Measurements from ENCODE around the gene EEF2.
"Not testable (repeated sequence)": the region's sequence is repeated elsewhere in the genome, so short reads cannot be mapped to it uniquely, and the experiment has no call there.

Gene EEF2

DNA sequence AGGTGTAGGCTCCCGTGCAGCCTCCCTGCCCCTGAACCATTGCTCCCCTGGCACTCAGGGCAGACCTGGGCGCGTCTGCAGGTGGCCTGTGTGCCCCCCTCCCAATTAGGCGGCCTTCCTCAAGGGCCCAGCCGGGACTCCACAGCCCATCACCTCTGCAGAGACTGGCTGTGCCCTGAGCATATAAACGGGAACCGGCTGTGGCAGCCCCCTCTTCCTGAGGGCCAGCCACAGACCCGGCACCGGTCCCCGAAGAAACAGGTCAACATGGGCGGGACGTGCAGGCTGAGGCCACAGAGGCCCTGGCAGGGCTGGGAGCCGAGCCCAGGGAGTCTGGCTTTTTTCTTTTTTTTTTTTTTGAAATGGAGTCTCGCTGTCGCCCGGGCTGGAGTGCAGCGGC lies 34.3 kb upstream of the EEF2 start:
- peaks cover 32% of the 10 kb centered on the region for H3K36me3 Mint-ChIP-seq (ENCODE audit: insufficient read depth)
- DNase-seq (no peak), ATAC-seq (replicated peaks) (no peak)
- no peak overlapping the region for H3K27ac Mint-ChIP-seq
- no peak overlapping the region for H3K4me3 Mint-ChIP-seq
- no peaks in the 10 kb centered on the region for H3K9me3 Mint-ChIP-seq
- peaks cover 9 to 10% of the 10 kb centered on the region in 2 donors for H3K4me1 Mint-ChIP-seq (ENCODE audit: low read depth in 2 of 2)
- no peaks in the 10 kb centered on the region for H3K27me3 Mint-ChIP-seq

DNA sequence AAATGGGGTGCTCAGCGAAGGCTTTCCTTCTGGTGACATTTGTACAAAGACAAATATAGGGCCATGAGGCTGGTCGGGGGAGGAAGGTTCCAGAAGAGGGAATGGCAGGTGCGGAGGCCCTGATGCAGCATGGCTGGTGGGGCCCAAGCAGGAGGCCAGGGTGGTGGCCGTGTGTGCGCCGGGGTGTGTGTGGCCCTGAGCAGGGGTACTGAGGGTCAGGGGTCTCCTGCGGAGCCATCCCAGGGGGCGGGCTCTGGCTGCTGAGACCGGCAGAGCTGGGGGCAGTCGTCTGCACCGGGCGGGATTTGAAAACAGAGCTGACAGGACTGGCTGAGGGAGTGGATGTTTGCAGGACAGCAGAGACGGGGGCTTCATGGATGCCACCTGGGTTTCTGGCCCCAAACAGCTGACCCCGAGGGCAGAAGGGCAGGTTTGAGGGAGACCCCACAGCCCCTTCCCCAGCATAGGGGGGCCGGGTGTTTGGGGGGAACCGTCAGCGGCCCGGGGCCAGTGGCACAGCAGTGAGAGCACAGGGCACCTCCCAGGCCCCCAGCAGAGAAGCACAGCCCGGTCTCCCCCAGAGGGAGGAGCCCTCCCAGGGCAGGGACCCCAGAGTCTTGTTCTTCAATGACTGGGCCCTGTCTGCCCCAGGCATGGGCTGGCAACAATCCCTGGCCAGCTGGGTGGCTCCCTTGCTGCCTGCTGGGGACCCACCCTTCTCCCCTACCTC lies 33.7 kb upstream of the EEF2 start:
- no peak overlapping the region for H3K4me3 Mint-ChIP-seq
- ATAC-seq (replicated peaks) (no peak), DNase-seq (no peak)
- H3K9me3 Mint-ChIP-seq: no peaks in the 10 kb centered on the region
- H3K36me3 Mint-ChIP-seq (ENCODE audit: insufficient read depth): peaks cover 36% of the 10 kb centered on the region
- H3K27ac Mint-ChIP-seq: peak overlapping the region; percentile 67 to 77
- H3K27me3 Mint-ChIP-seq: no peaks in the 10 kb centered on the region
- peaks cover 9 to 10% of the 10 kb centered on the region in 2 donors for H3K4me1 Mint-ChIP-seq (ENCODE audit: low read depth in 2 of 2)

DNA sequence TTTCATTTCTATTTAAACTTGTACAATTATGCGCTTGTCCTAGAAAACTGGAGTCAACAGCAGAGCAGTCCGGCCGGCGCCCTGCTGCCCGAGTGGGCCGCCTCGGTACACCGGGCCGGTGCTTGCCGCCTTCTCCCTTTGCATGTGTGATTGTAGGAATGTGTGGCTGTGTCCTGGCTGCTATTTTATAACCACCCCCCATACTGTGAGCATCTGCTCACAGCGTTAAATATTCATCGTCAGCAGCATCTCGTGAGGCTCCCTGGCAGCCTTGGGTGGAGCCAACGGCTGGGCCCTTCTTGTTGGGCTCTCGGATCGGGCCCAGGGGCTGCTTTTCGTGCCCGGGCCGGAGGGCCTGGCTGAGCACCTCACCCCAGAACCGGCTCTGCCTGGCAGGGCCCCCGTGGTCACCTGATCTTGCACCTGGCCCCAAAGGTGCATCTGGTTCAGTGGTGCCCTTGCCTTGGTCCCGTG lies 32.9 kb upstream of the EEF2 start:
- no peaks in the 10 kb centered on the region for H3K27me3 Mint-ChIP-seq
- no peaks in the 10 kb centered on the region for H3K9me3 Mint-ChIP-seq
- peaks cover 36% of the 10 kb centered on the region for H3K36me3 Mint-ChIP-seq (ENCODE audit: insufficient read depth)
- H3K4me3 Mint-ChIP-seq: no peak overlapping the region
- ATAC-seq (replicated peaks): no peak
- DNase-seq: no peak
- H3K4me1 Mint-ChIP-seq (ENCODE audit: low read depth in 2 of 2): peaks cover 9 to 12% of the 10 kb centered on the region in 2 donors
- peak overlapping the region; percentile 67 to 77 for H3K27ac Mint-ChIP-seq

DNA sequence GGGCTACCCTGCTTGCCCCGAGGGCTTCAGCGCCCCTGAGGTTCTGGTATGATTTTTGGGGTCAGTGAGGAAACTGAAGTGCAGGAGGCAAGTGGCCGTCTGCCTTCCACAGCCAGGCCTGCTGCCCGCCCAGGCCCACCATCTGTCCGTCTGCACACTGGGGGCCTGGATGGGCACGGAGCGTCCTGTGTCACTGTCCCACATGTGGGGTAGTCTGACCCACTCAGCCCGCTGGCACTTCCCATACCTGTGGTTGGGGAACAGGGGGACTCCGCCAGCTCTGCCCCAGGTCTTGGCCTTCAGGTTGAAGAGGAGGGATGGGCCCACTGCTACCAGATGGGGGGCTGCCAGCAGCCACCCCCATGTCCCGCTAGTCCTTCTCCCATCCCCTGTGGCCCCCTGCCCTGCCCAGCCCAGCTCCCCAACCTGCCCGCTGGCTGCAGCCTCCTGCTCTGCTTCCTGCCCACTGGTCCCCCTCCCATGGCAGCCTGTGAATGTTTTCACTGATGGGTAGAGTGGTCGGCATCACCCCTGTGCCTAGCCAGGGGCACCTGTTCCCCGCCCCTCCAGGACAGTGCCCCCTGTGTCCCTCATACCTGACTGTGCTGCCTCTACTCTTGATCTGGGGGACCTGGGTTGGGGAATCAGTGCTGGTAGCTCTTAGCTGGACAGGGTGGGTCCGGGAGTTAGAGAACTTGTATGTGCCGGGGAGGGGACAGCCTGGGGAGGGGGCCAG lies 31.8 kb upstream of the EEF2 start:
- Mint-ChIP-seq H3K27me3 (no peaks in the 10 kb centered on the region), H3K9me3 (no peaks in the 10 kb centered on the region), H3K27ac (no peak overlapping the region), H3K4me3 (no peak overlapping the region), H3K4me1 (ENCODE audit: low read depth in 2 of 2) (peaks cover 18 to 19% of the 10 kb centered on the region in 2 donors), H3K36me3 (ENCODE audit: insufficient read depth) (peaks cover 34% of the 10 kb centered on the region)
- DNase-seq (no peak), ATAC-seq (replicated peaks) (no peak)

- H3K4me1 Mint-ChIP-seq (ENCODE audit: low read depth in 2 of 2): peaks cover 19% of the 10 kb centered on the region in 2 donors
- peaks cover 32% of the 10 kb centered on the region for H3K36me3 Mint-ChIP-seq (ENCODE audit: insufficient read depth)
- ATAC-seq (replicated peaks) (no peak), DNase-seq (no peak)
- peak overlapping the region in 1 of 2 donors; percentile 68 for H3K27ac Mint-ChIP-seq
- H3K9me3 Mint-ChIP-seq: no peaks in the 10 kb centered on the region
- no peaks in the 10 kb centered on the region for H3K27me3 Mint-ChIP-seq
- H3K4me3 Mint-ChIP-seq: peak overlapping the region in 1 of 2 donors; percentile 10
These were observed 31.2 kb upstream of the EEF2 start for GRCh38 chr19:4016486-4016885.

DNA sequence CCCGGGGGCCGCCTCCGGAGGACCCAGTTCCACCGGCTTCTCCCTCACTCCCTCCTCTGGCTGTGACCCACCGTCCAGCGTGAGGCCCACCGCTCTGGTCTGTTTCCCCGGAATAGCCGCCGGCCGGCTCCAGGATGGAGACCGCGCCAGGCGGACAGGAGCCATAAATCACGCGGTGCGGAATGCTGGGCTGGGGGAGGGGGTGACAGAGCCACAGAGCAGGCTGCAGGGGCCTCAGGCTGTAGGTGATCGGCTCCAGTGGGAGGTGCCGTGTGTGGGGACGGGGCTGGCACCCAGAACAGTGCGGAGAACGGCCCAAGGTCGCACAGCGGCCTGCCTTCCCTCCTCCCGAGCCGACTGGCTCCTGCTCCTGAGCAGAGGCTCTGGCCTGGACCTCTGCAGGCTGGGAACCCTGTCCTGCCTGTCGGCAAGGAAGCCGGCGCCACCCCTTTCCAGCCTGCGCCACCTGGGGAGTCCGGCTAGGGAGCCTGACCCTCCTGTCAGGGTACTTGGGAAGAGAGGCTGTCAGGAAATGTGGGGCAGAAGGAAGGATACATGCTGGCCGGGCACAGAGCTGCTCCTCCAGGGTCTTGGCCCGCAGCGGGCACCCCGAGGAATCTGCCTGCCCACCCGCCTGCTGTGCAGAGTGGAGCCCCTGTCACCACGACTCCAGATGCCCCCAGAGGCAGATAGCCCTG lies 30.6 kb upstream of the EEF2 start:
- Mint-ChIP-seq H3K27me3 (no peaks in the 10 kb centered on the region), H3K36me3 (ENCODE audit: insufficient read depth) (peaks cover 32% of the 10 kb centered on the region), H3K27ac (peak overlapping the region in 1 of 2 donors; percentile 68), H3K9me3 (no peaks in the 10 kb centered on the region), H3K4me1 (ENCODE audit: low read depth in 2 of 2) (peaks cover 23 to 24% of the 10 kb centered on the region in 2 donors), H3K4me3 (peak overlapping the region in 1 of 2 donors; percentile 10)
- ATAC-seq (replicated peaks) (no peak), DNase-seq (no peak)

DNA sequence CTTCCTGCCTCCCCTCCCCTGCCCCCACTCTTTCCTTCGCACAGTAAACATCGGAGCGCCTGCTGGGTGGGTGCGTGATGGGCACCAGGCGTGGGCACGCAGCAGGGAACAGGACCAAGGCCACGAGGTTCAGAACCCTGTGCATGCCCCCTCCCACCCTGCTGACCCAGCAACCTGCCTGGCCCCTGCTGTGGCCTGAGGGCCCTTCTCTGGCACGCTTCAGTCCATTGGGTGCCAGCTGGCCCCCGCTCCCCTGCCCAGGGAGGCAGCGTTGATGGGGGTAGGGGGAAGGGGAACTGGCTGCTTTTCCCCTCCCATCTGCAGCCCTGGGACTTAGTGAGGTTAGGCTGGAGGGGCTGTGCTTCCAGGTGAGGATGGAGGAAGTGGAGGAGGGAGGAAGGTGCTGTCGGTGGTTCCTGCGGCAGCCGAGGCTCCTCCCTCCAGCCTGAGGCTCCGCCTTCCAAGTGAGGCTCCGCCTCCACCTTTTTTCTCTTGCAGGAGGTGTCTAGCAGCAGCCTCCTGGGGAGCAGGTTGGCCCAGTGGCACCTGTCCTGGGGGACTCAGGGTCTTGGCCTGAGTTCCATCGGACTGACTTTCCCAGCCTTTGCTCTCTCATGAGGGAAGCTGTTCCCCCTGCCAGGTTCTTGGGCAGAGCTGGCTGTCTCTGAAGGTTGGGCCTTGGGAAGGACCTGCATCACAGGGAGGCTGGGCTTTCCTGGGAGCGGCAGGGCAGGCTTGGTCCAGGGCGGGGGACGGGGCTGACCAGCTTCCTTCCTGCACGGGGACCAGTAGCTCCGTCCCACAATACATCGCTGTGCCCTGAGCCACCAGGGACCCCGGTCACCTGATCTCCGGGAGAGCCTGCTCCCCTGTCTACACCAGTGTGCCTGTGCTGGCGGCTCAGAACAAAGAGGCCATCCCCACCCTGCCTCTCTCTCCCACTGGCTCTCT lies 29.6 kb upstream of the EEF2 start:
- Mint-ChIP-seq H3K4me1 (ENCODE audit: low read depth in 2 of 2) (peaks cover 23 to 24% of the 10 kb centered on the region in 2 donors), H3K36me3 (ENCODE audit: insufficient read depth) (peaks cover 32% of the 10 kb centered on the region), H3K27me3 (no peaks in the 10 kb centered on the region), H3K27ac (peak overlapping the region in 1 of 2 donors; percentile 80), H3K9me3 (no peaks in the 10 kb centered on the region), H3K4me3 (peak overlapping the region in 1 of 2 donors; percentile 5)
- ATAC-seq (replicated peaks): peak; percentile 48
- DNase-seq: peak in 2 of 3 experiments; percentile 14 to 22

DNA sequence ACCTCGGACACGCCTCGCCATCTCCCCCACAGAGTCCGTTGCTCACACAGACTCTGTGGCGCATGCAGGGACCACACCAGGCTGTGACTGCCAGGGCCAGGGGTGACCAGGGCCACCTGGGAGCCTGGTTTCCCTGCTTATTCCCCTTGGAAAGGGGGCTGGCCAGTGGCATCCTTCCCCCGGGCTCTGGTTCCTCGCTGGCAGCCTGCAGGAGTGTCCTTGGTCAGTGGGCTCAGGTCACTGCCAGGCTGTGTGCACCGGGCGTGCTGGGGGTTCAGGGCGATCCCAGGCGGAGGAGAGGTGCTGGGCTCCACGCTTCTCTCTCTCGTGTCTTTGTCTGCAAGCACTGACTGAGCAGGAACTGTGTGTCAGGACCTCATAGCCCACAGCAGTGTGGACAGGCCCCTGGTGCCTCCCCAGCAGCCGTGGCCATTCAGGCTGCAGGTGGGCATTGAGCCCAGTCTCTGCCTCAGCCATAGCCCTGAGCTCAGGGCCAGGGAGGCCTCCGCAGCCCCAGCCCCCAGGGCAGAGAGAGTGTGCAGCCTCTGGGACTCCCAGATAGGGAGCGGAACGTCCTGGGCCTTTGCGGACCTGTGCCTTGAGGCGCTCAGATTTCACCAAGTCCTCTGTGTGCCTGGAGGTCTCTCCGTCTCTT lies 28.8 kb upstream of the EEF2 start:
- Mint-ChIP-seq H3K9me3 (no peaks in the 10 kb centered on the region), H3K4me3 (no peak overlapping the region), H3K36me3 (ENCODE audit: insufficient read depth) (peaks cover 32% of the 10 kb centered on the region), H3K27me3 (no peaks in the 10 kb centered on the region), H3K27ac (peak overlapping the region in 1 of 2 donors; percentile 80), H3K4me1 (ENCODE audit: low read depth in 2 of 2) (peaks cover 26 to 32% of the 10 kb centered on the region in 2 donors)
- ATAC-seq (replicated peaks): no peak
- no peak for DNase-seq

GRCh38 chr19:4012975-4013634 lies 27.8 kb upstream of the EEF2 start:
- no peaks in the 10 kb centered on the region for H3K27me3 Mint-ChIP-seq
- H3K4me3 Mint-ChIP-seq: no peak overlapping the region
- peaks cover 28% of the 10 kb centered on the region for H3K36me3 Mint-ChIP-seq (ENCODE audit: insufficient read depth)
- no peaks in the 10 kb centered on the region for H3K9me3 Mint-ChIP-seq
- no peak for DNase-seq
- H3K4me1 Mint-ChIP-seq (ENCODE audit: low read depth in 2 of 2): peaks cover 30 to 36% of the 10 kb centered on the region in 2 donors
- ATAC-seq (replicated peaks): no peak
- peak overlapping the region; percentile 35 to 80 for H3K27ac Mint-ChIP-seq

DNA sequence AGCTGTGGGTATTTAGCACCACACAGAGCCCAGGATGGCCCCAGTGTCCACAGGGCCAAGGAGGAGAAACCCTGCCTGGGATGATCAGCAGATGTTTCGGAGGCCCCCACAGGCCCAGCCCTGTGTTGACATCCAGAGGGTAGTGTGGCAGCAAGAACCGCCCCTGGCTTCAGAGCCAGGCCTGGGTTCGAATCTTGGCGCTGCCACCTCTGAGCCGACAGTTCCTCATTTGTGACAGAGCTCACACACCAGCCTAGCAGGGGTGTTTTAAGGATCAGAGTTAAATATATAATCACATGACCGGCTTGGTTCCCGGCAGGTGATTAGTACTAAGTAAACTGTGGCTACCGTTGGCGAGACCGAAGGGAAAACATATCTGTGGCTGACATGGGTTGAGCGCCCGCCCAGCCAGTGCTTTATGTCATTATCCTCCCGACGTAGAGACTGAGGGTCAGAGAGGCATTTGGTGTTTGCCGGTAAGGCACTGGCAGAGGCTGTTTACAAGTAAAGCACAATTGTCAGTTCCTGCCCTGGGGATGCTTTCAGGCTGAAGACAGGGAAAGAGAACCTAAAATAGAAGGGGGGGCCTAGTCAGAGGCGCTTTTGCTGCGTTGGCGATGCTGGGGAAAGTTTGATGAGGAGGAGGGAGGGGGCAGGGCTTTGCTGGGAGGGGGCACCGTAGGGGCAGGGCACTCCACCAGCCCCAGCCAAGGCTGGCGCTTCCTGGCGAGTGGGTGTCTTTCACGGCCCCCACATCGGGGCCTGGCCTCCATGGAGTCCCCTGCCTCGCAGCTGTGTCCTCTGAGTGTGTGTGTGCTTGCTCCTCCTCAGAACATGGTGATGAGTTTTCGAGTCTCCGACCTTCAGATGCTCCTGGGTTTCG lies 27.1 kb upstream of the EEF2 start:
- DNase-seq (no peak), ATAC-seq (replicated peaks) (no peak)
- peaks cover 30 to 36% of the 10 kb centered on the region in 2 donors for H3K4me1 Mint-ChIP-seq (ENCODE audit: low read depth in 2 of 2)
- peak overlapping the region; percentile 38 to 80 for H3K27ac Mint-ChIP-seq
- H3K36me3 Mint-ChIP-seq (ENCODE audit: insufficient read depth): peaks cover 25% of the 10 kb centered on the region
- no peak overlapping the region for H3K4me3 Mint-ChIP-seq
- no peaks in the 10 kb centered on the region for H3K9me3 Mint-ChIP-seq
- H3K27me3 Mint-ChIP-seq: no peaks in the 10 kb centered on the region

GRCh38 chr19:4011430-4011829 lies 26.2 kb upstream of the EEF2 start:
- Mint-ChIP-seq H3K4me3 (peak overlapping the region; percentile 30 to 54), H3K4me1 (ENCODE audit: low read depth in 2 of 2) (peaks cover 30 to 36% of the 10 kb centered on the region in 2 donors)

More at GRCh38 chr19:4011430-4011829, 26.2 kb upstream of the EEF2 start:
- not testable (repeated sequence) for H3K9me3 Mint-ChIP-seq; DNase-seq; ATAC-seq (replicated peaks); H3K27me3 Mint-ChIP-seq
- peak overlapping the region in 1 of 2 donors; percentile 69 for H3K27ac Mint-ChIP-seq
- peaks cover 28% of the 10 kb centered on the region for H3K36me3 Mint-ChIP-seq (ENCODE audit: insufficient read depth)

Data from effector memory CD8-positive, alpha-beta T cell (primary cell).